GM19239 (cell line): ENCODE results near the gene RYR1.
A peak's percentile ranks its signal among the peaks of the same experiment; 100 is the strongest.
"Not testable (repeated sequence)": the region's sequence is repeated elsewhere in the genome, so short reads cannot be mapped to it uniquely, and the experiment has no call there.

Experiments
- DNase-seq: peaks from one replicate; pipeline ENCODE4 v3.0.0; 2011; ENCODE audit warnings: low spot score; ENCODE audit not compliant: insufficient read length
- FAIRE-seq: peaks from 2 replicates; lab custom pipeline; 2011; peaks lifted over from hg19 to GRCh38; lab: Jason Lieb, UNC

Gene RYR1

DNA sequence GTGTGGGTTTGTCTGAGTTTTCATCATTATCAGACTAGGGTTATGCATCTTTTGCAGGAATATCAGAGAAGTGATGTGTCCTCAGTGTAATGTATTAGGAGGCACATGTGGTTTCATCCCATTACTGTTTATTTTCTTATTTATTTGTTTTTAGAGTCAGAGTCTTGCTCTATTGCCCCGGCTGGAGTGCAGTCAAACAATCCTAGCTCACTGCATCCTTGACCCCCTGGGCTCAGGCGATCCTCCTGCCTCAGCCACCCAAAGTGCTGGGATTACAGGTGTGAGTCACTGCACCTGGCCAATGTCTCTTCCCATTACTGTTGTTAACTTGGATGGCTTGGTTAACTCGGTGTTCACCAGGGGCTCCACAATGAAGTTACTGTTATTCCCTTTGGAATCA, 116.9 kb downstream of the RYR1 start:
- FAIRE-seq (no peak), DNase-seq (no peak)

DNA sequence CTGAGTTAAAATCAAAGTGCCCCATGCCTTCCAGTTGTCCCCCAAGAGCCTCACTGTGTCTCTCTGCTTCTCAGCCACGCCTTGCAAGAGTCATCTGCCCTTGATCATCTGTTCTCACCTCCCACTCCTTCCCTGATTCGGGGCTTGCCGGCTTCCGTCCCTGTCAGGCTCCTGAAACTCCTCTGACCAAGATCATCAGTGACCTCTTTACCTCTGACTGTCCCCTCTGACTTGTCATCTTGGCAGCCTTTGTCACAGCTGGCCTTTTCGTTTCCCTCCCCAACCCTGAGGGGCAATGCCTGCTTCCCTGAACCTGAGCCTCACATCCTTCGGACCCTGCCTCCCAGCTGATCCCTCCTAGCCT, 117.9 kb downstream of the RYR1 start:
- DNase-seq (no peak), FAIRE-seq (peak; percentile 94)

GRCh38 chr19:38553239-38553638, 119.7 kb downstream of the RYR1 start:
- not testable (repeated sequence) for FAIRE-seq

GRCh38 chr19:38554676-38555141, 121.2 kb downstream of the RYR1 start:
- DNase-seq, result no peak
- FAIRE-seq, result peak; percentile 70

More at GRCh38 chr19:38553239-38553638, 119.7 kb downstream of the RYR1 start:
- DNase-seq, result not testable (repeated sequence)

- peak; percentile 23 for FAIRE-seq
- DNase-seq, result no peak
Observed at GRCh38 chr19:38555200-38555599, 121.7 kb downstream of the RYR1 start.

DNA sequence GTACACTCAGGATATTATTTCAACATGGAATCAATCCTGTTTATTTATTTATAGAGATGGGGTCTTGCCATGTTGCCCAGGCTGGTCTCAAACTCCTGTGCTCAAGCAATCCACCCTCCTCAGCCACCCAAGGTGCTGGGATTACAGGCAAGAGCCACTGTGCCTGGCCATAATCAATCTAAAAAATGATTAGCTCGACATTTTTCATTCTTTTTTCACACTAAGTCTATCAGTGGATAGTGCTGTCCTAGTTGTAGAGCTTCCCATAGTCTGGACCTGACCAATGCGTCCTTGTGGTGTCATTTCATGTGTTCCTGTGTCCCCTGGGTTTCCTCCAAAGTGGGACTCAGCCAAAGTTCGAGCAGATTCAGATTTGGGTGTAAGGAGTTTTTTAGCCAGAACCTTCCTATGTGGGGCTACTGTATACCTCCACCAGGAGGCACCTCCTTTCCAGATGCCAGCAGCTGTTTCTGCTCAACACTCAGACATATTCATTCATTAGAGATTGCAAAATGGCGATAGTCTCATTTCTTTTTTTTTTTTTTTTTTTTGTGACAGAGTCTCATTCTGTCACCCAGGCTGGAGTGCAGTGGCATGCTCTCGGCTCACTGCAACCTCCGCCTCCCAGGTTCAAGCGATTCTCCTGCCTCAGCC, 123.2 kb downstream of the RYR1 start:
- DNase-seq (no peak), FAIRE-seq (no peak)

- FAIRE-seq, result peak; percentile 98
- no peak for DNase-seq
Observed at GRCh38 chr19:38557205-38557799, 123.8 kb downstream of the RYR1 start.

- FAIRE-seq, result not testable (repeated sequence)
Observed at GRCh38 chr19:38558933-38559332, 125.4 kb downstream of the RYR1 start.

GRCh38 chr19:38559428-38560401, 126.2 kb downstream of the RYR1 start:
- peak; percentile 99 for FAIRE-seq
- peak; percentile 48 for DNase-seq

More at GRCh38 chr19:38558933-38559332, 125.4 kb downstream of the RYR1 start:
- not testable (repeated sequence) for DNase-seq

DNA sequence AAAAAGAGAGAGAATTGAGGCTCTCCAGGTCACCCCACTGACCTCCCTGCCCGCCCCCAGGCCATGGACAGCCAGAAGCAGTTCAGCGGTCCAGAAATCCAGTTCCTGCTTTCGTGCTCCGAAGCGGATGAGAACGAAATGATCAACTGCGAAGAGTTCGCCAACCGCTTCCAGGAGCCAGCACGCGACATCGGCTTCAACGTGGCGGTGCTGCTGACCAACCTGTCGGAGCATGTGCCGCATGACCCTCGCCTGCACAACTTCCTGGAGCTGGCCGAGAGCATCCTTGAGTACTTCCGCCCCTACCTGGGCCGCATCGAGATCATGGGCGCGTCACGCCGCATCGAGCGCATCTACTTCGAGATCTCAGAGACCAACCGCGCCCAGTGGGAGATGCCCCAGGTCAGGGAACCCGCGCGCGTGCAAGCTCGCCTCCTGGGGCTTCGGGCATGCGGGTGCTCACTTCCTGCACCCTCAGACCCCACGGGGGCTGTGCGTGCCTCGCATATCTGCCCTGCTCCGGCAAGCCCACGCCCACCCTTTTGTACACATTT, 127.6 kb downstream of the RYR1 start:
- FAIRE-seq, result no peak
- DNase-seq, result no peak

DNA sequence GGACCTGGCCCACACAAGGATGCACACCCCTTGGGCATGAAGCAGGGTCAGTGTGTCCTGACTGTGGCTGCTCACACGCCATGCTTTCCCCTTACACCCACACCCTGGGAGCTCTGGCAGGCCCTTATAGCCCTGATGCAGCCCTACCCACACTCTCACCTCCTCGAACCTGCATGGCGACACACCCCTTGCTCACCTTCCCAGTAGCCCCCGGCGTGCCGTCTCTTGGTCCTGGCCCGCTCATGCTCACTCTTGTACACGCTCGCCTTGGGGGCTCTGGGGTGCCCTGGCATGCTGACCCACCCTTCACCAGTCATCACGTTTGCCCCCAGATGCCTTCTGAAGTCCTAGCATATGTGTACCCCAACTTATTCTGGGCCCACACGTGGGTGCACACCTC, 128.2 kb downstream of the RYR1 start:
- no peak for DNase-seq
- FAIRE-seq, result no peak

- no peak for FAIRE-seq
- DNase-seq, result no peak
Observed at GRCh38 chr19:38562096-38562495, 128.6 kb downstream of the RYR1 start.

GRCh38 chr19:38563475-38563874, 130.0 kb downstream of the RYR1 start:
- FAIRE-seq (no peak), DNase-seq (no peak)

GRCh38 chr19:38564981-38565690, 131.6 kb downstream of the RYR1 start:
- FAIRE-seq (no peak), DNase-seq (no peak)

DNA sequence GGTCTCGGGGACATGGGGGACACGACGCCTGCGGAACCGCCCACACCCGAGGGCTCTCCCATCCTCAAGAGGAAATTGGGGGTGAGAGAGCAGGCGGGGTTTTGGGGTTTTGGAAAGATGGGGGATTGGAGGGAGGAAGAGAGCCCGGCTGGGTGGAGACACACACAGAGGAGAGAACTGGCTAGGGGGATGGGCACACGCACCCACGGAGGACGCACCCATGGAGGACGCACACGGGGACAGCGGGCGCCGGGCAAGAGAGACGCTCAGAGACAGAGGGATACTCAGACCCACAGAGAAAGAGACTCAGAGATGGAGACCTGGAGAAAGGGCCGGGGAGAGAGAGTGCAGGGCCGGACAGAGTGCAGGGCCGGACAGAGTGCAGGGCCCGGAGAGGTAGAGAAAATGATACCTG, 132.2 kb downstream of the RYR1 start:
- FAIRE-seq, result no peak
- no peak for DNase-seq

- DNase-seq (no peak), FAIRE-seq (peak; percentile 11)
Observed at GRCh38 chr19:38569368-38569983, 136.0 kb downstream of the RYR1 start.

- DNase-seq (no peak), FAIRE-seq (no peak)
Observed at GRCh38 chr19:38571682-38572081, 138.2 kb downstream of the RYR1 start.

GRCh38 chr19:38577826-38578225, 144.3 kb downstream of the RYR1 start:
- FAIRE-seq (no peak), DNase-seq (no peak)

- not testable (repeated sequence) for FAIRE-seq, DNase-seq
Observed at GRCh38 chr19:38579304-38579703, 145.8 kb downstream of the RYR1 start.
